ENCODE measurements around the gene CYP26B1.

DNA sequence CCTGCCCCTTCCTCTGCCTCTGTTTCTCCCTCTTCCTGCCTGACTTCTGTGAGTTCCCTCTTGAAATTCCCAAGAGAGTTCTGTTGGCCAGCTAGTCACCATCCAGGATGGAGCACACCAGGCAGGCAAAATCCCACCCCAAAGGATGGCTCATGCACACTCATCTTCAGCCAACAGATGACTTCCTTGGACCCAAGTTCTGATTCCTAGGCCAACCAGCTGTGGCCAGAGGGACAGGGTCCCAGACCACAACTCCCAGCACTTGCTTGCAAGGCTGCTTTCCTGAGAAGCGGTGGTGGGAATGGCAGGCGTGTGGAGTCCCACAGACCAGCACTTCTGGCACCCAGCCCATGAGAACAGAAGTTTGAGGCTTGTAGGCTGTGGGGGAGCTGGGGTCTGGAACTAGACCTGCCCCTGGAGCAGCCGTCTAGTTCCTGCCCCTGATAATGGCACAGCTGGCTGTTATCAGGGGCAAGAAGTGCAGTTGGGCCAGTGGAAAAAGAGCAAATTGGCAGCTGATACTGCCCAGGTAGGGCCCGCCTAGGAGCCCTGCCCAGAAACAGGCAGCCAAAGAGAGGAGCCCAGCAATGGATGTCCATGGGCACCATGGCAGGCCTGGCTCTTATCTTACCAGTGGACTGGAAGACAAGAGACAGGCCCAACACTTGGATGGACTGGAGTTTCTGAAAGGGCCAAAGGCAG lies 56.7 kb downstream of the CYP26B1 start:
- no peak for TF ChIP-seq CTCF (IDR thresholded peaks at IDR 0.05)
- no peak for TF ChIP-seq POLR2A (IDR thresholded peaks at IDR 0.05)
